ENCODE measurements around the gene CEP68.
A peak's percentile ranks its signal among the peaks of the same experiment; 100 is the strongest.
"Not testable (repeated sequence)": the region's sequence is repeated elsewhere in the genome, so short reads cannot be mapped to it uniquely, and the experiment has no call there.

CEP68 gene

GRCh38 chr2:65129826-65130663 is 73.8 kb downstream of the CEP68 start, which contains the start of gene RAB1A:
Gene RAB1A, minus strand, starts transcription at chr2:65130106. Its CDS starts 191 bp downstream, at chr2:65129915.
- DNase-seq (ENCODE audit: low spot score) = peak; percentile 99

- no peak for DNase-seq (ENCODE audit: low spot score)
Measured at GRCh38 chr2:65130664-65131175, 74.5 kb downstream of the CEP68 start.

DNA sequence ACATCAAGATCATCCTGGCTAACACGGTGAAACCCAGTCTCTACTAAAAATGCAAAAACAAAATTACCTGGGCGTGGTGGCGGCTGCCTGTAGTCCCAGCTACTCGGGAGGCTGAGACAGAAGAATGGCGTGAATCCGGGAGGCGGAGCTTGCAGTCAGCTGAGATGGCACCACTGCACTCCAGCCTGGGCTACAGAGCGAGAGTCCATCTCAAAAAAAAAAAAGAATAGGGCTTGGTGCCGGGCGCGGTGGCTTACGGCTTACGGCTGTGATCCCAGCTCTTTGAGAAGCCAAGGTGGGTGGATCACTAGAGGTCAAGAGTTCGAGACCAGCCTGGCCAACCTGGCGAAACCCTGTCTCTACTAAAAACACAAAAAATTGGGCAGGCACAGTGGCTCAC is 76.7 kb downstream of the CEP68 start:
- not testable (repeated sequence) for DNase-seq (ENCODE audit: low spot score)

- no peak for DNase-seq (ENCODE audit: low spot score)
Measured at GRCh38 chr2:65133626-65134025, 77.4 kb downstream of the CEP68 start.

GRCh38 chr2:65134158-65134557 is 77.9 kb downstream of the CEP68 start:
- DNase-seq (ENCODE audit: low spot score) = no peak

DNA sequence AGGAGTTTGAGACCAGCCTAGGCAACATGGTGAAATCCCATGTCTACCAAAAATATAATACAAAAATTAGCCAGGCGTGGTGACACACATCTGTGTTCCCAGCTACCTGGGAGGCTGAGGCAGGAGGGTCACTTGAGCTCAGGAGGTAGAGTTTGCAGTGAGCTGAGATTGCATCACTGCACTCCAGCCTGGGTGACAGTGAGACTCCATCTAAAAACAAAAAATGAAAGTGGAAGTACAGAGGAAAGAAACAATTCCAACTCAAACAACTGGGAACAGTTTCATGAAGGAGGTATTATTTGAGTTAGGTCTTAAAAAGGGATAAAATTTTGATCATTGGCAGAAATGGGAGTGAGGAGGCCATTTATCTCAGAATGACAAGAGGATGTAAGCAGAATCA is 80.0 kb downstream of the CEP68 start:
- no peak for DNase-seq (ENCODE audit: low spot score)

Data from ecto neural progenitor cell (in vitro differentiated cells).